HFF-Myc (cell line): ENCODE data around the gene ANKRD16.

Source experiments
- DNase-seq: peaks from one replicate; pipeline ENCODE4 v3.0.0-alpha.2; 2011; ENCODE audit warnings: low read depth; ENCODE audit errors: extremely low read depth
- H3K4me3 ChIP-seq: replicated peaks from 2 replicates; pipeline ENCODE4 v1.5.1; 2011; ENCODE audit warnings: low read depth, mild to moderate bottlenecking, control low read depth, low read length
- TF ChIP-seq, protein P1 (sequence below): IDR thresholded peaks from 2 replicates; pipeline ENCODE4 v1.5.1; 2012; ENCODE audit warnings: mild to moderate bottlenecking, low read depth, low read length, control low read depth; ENCODE audit errors: missing control alignments

Gene ANKRD16

DNA sequence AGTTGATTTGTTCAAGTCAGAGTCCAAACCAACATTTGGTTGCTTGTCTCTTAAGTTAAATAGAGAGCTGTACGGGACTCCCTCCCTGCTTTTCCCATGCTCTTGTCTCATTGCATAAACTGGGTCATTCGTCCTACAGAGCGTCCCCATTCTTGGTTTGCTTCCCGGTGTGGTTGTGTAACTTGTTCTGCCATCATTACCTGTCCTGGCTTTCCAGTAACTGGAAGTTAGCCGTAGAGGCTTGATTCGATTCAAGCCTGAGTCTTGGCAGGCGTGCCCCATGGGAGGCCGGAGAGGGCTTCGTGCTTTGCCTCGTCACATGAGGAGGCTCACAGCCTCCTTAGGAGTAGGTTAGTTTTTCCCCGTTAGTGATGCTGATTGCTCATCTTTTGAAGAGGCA, 40.6 kb upstream of the ANKRD16 start:
- DNase-seq, result no peak
- TF ChIP-seq, protein P1, sequence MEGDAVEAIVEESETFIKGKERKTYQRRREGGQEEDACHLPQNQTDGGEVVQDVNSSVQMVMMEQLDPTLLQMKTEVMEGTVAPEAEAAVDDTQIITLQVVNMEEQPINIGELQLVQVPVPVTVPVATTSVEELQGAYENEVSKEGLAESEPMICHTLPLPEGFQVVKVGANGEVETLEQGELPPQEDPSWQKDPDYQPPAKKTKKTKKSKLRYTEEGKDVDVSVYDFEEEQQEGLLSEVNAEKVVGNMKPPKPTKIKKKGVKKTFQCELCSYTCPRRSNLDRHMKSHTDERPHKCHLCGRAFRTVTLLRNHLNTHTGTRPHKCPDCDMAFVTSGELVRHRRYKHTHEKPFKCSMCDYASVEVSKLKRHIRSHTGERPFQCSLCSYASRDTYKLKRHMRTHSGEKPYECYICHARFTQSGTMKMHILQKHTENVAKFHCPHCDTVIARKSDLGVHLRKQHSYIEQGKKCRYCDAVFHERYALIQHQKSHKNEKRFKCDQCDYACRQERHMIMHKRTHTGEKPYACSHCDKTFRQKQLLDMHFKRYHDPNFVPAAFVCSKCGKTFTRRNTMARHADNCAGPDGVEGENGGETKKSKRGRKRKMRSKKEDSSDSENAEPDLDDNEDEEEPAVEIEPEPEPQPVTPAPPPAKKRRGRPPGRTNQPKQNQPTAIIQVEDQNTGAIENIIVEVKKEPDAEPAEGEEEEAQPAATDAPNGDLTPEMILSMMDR, result no peak
- no peak overlapping the region for H3K4me3 ChIP-seq

DNA sequence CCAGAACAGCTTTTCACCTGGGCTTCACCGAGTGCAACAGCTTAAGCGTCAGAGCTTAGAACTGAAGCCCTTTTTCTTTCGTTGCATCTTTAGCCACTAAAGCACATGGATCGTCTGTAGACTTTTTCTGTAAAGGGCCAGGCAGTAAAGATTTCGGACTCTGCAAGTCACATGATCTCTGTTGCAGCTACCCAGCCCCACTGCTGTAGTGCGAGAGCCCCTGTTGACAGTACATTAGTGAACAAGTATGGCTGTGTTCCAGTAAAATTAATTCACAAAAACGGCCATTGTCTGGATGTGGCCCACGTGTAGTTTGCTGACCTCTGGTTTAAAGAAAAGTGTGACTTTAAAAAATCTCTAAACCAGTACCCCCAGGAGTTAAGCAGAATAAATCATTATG, 39.7 kb upstream of the ANKRD16 start:
- no peak overlapping the region for H3K4me3 ChIP-seq
- no peak for DNase-seq
- TF ChIP-seq, protein P1, result no peak

DNA sequence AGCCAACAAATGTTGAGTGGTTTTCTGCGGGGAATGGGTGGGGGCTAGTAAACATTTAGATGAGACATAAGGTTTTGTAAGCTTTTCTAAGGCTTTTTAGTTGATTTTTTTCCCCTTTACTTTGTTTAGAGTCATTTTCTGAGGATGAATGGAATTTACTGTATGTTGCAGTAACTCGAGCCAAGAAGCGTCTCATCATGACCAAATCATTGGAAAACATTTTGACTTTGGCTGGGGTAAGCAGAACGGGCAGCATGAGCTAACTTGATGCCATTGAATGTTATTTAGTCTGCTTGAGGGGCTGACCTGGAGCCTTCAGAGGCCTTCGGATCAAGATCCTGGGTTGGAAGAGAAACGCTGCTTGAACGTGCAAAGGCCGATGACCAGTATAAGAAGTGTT, 37.6 kb upstream of the ANKRD16 start:
- H3K4me3 ChIP-seq, result no peak overlapping the region
- DNase-seq, result no peak
- TF ChIP-seq, protein P1, result no peak

DNA sequence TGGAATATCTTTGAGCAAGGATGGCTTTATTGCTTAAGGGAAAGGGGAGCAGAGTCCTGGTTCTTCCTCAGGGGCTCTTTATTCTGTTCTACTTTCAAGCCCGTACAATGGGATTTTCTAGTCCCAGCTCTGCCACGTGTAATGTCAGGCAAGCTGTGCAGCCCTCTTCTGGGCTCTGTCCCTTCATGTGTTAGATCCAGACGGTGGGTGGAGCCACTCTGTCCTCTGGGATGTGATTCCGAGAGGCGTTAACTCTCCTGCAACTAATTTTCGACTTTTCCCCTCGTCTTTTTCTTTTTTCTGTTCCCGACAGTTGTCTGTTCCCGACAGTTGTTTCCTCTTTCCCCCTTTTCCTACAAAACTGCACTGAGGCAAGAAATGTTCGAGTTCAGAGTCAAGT, 35.2 kb upstream of the ANKRD16 start:
- TF ChIP-seq, protein P1, result no peak
- H3K4me3 ChIP-seq, result no peak overlapping the region
- DNase-seq, result no peak

DNA sequence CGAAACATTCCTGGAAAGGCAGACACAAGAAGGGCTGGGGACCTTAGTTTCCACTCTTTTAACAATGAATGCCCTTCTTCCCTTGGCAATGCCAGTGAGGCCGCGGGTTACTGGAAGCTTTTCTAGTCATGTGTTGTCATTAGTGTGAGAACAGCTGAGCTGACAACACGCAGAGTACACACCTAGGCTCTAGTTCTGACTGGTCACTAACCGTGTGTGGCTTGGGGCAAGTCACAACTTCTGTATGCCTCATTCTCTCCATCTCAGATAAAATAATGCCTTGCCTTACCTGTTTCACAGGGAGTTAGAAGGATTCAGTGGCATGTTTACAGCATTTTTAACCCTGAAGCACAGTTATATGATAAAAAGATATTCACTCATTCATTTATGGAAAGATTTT, 32.1 kb upstream of the ANKRD16 start:
- no peak overlapping the region for H3K4me3 ChIP-seq
- DNase-seq, result no peak
- TF ChIP-seq, protein P1, result no peak

DNA sequence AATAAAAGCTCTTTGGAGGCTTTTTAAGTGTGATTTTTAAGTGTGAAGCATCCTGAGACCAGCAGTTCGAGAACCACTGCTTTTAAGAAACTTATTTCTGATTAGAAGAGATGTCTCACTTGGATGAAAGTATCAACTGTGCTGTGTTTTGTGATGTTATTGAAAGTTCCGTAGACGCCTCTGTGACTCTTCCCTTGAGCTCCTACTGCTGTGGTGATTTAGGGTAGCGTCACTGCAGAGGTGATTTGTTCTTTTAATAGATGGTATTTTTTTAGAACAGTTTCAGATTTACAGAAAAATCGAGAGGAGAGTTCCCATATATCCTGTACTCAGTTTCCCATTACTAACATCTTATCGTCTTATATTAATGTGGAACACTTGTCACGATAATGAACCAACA, 29.9 kb upstream of the ANKRD16 start:
- no peak overlapping the region for H3K4me3 ChIP-seq
- TF ChIP-seq, protein P1, result no peak
- DNase-seq, result no peak

DNA sequence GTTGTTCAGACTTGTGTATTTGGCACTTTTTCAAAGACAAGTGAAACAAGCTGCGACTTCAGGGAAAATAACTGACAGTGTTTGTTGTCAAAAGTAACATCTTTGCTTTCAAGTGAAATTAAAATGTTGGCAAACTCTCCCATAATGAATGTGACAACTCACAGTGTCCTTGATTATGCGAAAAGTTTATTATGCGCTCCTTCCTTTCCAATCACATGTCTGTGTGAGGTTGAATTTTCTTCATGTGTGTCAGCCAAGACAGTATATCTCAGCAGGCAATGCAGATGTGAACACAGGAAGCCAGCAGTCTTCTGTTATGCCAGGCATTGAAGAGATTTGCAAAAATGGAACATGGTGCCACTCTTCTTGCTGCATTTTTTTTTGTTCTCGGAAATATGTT, 29.1 kb upstream of the ANKRD16 start:
- no peak for DNase-seq
- TF ChIP-seq, protein P1, result no peak
- no peak overlapping the region for H3K4me3 ChIP-seq
